ENCODE results near the gene NCAN. TPM values are rescaled to one million over a fixed set of nuclear protein-coding genes. Genes with fewer than 3 reads are reported as not detected.

The NCAN gene
- total and polyA plus RNA-seq, 9 of the 15 experiments (the other 6 are each of a cell fraction or from before 2014, with no cell fraction given): 0.04 TPM; not detected in 8

DNA sequence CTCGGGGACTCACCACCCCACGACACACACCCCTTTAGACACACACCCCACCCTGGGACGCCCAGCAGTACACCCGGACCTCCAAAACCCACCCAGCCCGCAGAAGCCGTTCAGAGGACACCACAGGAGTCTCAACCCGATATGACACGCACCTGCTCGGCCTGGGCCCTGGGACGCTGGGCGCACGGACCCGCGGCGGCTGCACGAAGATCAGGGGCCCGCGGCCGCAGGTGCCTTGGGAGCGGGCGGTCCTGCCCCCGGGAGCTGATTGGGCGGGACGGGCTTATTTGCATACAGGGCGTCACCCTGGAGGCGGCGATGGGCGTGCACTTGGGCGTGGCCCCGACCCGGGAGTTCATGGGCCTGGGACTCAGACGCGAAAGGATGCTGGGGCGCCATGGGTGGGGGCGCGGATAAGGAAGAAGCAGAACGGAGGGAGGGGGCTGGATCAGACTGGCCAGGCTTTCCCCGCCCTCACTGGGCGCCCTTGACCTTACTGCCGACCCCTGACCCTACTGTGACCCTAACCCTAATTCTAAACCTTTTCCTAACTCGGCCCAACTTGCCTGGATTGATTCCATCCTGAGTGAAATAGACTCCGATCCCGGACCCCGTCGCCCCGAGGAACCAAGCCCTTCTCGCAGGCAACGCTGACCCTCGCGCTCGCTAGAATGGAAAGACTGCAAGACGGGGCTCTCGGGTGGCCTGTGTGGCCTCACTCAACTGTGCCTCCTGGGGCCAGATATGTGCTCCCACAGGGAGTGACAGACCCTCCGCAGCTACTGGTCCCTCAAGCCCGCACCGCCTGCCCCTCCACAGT, 41.5 kb upstream of the NCAN start, which contains the start of gene MEF2B (continued):
- TF ChIP-seq, protein P1, sequence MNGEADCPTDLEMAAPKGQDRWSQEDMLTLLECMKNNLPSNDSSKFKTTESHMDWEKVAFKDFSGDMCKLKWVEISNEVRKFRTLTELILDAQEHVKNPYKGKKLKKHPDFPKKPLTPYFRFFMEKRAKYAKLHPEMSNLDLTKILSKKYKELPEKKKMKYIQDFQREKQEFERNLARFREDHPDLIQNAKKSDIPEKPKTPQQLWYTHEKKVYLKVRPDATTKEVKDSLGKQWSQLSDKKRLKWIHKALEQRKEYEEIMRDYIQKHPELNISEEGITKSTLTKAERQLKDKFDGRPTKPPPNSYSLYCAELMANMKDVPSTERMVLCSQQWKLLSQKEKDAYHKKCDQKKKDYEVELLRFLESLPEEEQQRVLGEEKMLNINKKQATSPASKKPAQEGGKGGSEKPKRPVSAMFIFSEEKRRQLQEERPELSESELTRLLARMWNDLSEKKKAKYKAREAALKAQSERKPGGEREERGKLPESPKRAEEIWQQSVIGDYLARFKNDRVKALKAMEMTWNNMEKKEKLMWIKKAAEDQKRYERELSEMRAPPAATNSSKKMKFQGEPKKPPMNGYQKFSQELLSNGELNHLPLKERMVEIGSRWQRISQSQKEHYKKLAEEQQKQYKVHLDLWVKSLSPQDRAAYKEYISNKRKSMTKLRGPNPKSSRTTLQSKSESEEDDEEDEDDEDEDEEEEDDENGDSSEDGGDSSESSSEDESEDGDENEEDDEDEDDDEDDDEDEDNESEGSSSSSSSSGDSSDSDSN (IDR thresholded peaks at IDR 0.05; ENCODE audit: borderline replicate concordance in 1 of 2, low read depth in 2 of 2, low read length in 2 of 2): no peak
- TF ChIP-seq HMGN3 (IDR thresholded peaks at IDR 0.05; ENCODE audit: borderline replicate concordance, extremely low read depth, insufficient read length, low read depth, low read length): no peak

DNA sequence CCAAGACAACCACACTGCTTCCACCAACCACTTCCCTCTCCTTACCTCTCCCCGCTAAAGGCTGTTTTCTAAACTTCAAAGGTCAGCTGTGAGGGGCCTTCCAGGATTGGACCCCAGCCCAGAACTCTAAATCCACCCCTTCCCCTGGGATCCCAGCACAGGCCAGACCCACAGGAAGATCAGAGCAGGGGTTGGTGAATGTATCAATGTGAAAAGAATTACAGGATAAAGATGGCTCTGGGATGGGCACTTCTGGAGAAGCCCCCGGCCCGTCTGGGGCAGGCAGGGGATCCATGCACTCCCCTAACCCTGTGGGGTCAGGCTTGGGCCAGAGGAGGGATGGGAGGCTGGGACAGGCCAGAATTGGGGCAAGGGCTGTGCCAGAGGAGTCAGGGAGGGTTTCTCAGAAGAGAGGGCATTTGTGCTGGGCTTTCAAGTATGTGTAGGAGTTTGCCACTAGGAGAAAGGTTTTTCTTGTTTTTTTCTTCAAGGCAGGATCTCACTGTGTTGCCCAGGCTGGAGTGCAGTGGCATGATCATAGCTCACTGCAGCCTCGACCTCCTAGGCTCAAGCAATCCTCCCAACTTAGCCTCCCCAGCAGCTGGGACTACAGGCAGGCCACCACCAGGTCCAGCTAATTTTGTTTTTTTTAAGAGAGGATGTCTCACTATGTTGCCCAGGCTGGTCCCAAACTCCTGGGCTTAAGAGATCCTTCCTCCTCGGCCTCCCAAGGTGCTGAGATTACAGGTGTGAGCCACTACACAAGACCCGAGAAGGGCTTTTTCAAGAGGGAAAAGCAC, 40.7 kb upstream of the NCAN start:
- Histone ChIP-seq H3K9ac (ENCODE audit: insufficient read depth in 1 of 2, low read depth in 2 of 2, low read length in 2 of 2) (peak overlapping the region; percentile 18 to 42; a peak in 1 of 4 replicates), H3K27ac (ENCODE audit: extremely low read depth, low read depth, low read length) (peak overlapping the region; percentile 40; the same call in 1 of the 3 replicates), H3K4me1 (replicated peaks in 1 of 2; ENCODE audit: control insufficient read depth in 2 of 2, insufficient read depth in 2 of 2, low read length in 2 of 2) (peaks cover 31 to 34% of the 10 kb centered on the region in 2 experiments; a peak in 4 of 5 replicates), H3K27me3 (ENCODE audit: control insufficient read depth in 2 of 2, insufficient read depth in 2 of 2, low read length in 2 of 2) (no peaks in the 10 kb centered on the region), H3K79me2 (ENCODE audit: control insufficient read depth, insufficient read depth, low read length) (no peaks in the 10 kb centered on the region), H2AFZ (ENCODE audit: low read depth, low read length) (no peak overlapping the region), H3K36me3 (ENCODE audit: control insufficient read depth, insufficient read depth, low read length) (no peaks in the 10 kb centered on the region), H3K9me1 (ENCODE audit: control insufficient read depth, insufficient read depth, low read length) (no peaks in the 10 kb centered on the region), H3K9me3 (replicated peaks; ENCODE audit: control insufficient read depth, insufficient read depth, low read depth, low read length) (no peaks in the 10 kb centered on the region), H3K4me2 (ENCODE audit: insufficient read depth, low read length) (peak overlapping the region; percentile 70; the same call in 1 of the 2 replicates), H3K4me3 (no peak overlapping the region), H4K20me1 (replicated peaks; ENCODE audit: control insufficient read depth, insufficient read depth, low read length) (peaks cover 8% of the 10 kb centered on the region)
- ChIA-PET POLR2A (interaction anchor here (0.6 to 1.3 kb wide), 2 partner anchors 32 to 317 kb away, joined by 4 read pairs; partner anchors contain the start of gene NR2C2AP), CTCF (ENCODE audit: low intra/inter-chr PET ratio) (no interaction called here)
- TF ChIP-seq, protein P2, sequence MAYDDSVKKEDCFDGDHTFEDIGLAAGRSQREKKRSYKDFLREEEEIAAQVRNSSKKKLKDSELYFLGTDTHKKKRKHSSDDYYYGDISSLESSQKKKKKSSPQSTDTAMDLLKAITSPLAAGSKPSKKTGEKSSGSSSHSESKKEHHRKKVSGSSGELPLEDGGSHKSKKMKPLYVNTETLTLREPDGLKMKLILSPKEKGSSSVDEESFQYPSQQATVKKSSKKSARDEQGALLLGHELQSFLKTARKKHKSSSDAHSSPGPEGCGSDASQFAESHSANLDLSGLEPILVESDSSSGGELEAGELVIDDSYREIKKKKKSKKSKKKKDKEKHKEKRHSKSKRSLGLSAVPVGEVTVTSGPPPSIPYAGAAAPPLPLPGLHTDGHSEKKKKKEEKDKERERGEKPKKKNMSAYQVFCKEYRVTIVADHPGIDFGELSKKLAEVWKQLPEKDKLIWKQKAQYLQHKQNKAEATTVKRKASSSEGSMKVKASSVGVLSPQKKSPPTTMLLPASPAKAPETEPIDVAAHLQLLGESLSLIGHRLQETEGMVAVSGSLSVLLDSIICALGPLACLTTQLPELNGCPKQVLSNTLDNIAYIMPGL (CRISPR knock-in tag; IDR thresholded peaks at IDR 0.05): no peak
- TF ChIP-seq ZNF121 (CRISPR knock-in tag; conservative IDR thresholded peaks at IDR 0.05): peak; percentile 58
- TF ChIP-seq MYBL2 (IDR thresholded peaks at IDR 0.05; ENCODE audit: low read depth): no peak
- no peak for TF ChIP-seq MYBL2 (CRISPR knock-in tag; IDR thresholded peaks at IDR 0.05; ENCODE audit: borderline replicate concordance)
- TF ChIP-seq BRCA1 (IDR thresholded peaks at IDR 0.05): no peak
- TF ChIP-seq BRCA1 (CRISPR knock-in tag; IDR thresholded peaks at IDR 0.05): no peak
- TF ChIP-seq, protein P3, sequence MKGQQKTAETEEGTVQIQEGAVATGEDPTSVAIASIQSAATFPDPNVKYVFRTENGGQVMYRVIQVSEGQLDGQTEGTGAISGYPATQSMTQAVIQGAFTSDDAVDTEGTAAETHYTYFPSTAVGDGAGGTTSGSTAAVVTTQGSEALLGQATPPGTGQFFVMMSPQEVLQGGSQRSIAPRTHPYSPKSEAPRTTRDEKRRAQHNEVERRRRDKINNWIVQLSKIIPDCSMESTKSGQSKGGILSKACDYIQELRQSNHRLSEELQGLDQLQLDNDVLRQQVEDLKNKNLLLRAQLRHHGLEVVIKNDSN (CRISPR knock-in tag; IDR thresholded peaks at IDR 0.05): 0 out of 2 replicates have a peak, but pooled peaks have one; percentile 8
- TF ChIP-seq, protein P4, sequence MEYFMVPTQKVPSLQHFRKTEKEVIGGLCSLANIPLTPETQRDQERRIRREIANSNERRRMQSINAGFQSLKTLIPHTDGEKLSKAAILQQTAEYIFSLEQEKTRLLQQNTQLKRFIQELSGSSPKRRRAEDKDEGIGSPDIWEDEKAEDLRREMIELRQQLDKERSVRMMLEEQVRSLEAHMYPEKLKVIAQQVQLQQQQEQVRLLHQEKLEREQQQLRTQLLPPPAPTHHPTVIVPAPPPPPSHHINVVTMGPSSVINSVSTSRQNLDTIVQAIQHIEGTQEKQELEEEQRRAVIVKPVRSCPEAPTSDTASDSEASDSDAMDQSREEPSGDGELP (CRISPR knock-in tag; IDR thresholded peaks at IDR 0.05; ENCODE audit: borderline replicate concordance): no peak
- in situ Hi-C loops (cut with MboI): no loop called here
- ATAC-seq (no peak), FAIRE-seq (no peak), DNase-seq (ENCODE audit: extremely low read depth in 1 of 4, low spot score in 3 of 4) (no peak)
- 86% methylated on average over 6 of the region's 6 CpGs for WGBS (ENCODE audit: insufficient coverage, low coverage, missing lambda C conversion rate)
- intact Hi-C loops (cut with micrococcal nuclease): loop anchor here (5.0 kb wide), 1 partner anchor 34 kb away; the partner anchor contains the start of gene TMEM161A
- no TSS peak for BruUV-seq (replicated peaks)

All from K562 (cell line).